KBM-7 (cell line): Measurements from ENCODE around the gene PRAMEF9.
"Not testable (repeated sequence)": the region's sequence is repeated elsewhere in the genome, so short reads cannot be mapped to it uniquely, and the experiment has no call there.

Source experiments
- DNase-seq: peaks from one replicate; pipeline ENCODE4 v3.0.0-alpha.2; 2015
- in situ Hi-C: fragments of 300-500 bp; cut with MboI; formaldehyde crosslinking; loops from 2 replicates; pipeline ENCODE4 v1.14.3; 2020; ENCODE audit warnings: low sequenced_read_pairs, low pct_unique_long_range_greater_than_20kb, mixed read lengths

The PRAMEF9 gene

GRCh38 chr1:13171548-13171947 is at the start of gene PRAMEF9:
PRAMEF9 (plus strand) TSS chr1:13171848; CDS start chr1:13175281, 3,433 bp downstream.
- DNase-seq, in situ Hi-C loops: not testable (repeated sequence)

GRCh38 chr1:13155909-13156308 is 15.7 kb upstream of the PRAMEF9 start, which contains the start of gene PRAMEF26:
PRAMEF26 (minus strand) TSS chr1:13156009; CDS start chr1:13153095, 2,914 bp downstream.
- in situ Hi-C loops, result not testable (repeated sequence)

GRCh38 chr1:13165531-13165930 is 6.1 kb upstream of the PRAMEF9 start, which contains the start of gene HNRNPCL4:
HNRNPCL4 (minus strand) TSS chr1:13165631; CDS start chr1:13165467, 164 bp downstream.
- DNase-seq, in situ Hi-C loops: not testable (repeated sequence)

More at GRCh38 chr1:13155909-13156308, 15.7 kb upstream of the PRAMEF9 start, which contains the start of gene PRAMEF26:
- DNase-seq, result not testable (repeated sequence)

- in situ Hi-C loops, DNase-seq: not testable (repeated sequence)
Observed at GRCh38 chr1:13201309-13201708, 29.7 kb downstream of the PRAMEF9 start, which contains the start of gene PRAMEF13. PRAMEF13 (minus strand) TSS chr1:13201409; CDS start chr1:13199589, 1,820 bp downstream.

GRCh38 chr1:13208712-13209111 is 37.1 kb downstream of the PRAMEF9 start:
- DNase-seq, in situ Hi-C loops: not testable (repeated sequence)

GRCh38 chr1:13216619-13217018 is 45.0 kb downstream of the PRAMEF9 start:
- in situ Hi-C loops, result not testable (repeated sequence)

GRCh38 chr1:13219203-13219602 is 47.6 kb downstream of the PRAMEF9 start:
- DNase-seq, in situ Hi-C loops: not testable (repeated sequence)

More at GRCh38 chr1:13216619-13217018, 45.0 kb downstream of the PRAMEF9 start:
- not testable (repeated sequence) for DNase-seq

- DNase-seq, in situ Hi-C loops: not testable (repeated sequence)
Observed at GRCh38 chr1:13222788-13223187, 51.1 kb downstream of the PRAMEF9 start.

GRCh38 chr1:13224480-13225060 is 52.9 kb downstream of the PRAMEF9 start:
- DNase-seq, result no peak
- in situ Hi-C loops, result no loop called here

GRCh38 chr1:13225675-13226204 is 54.1 kb downstream of the PRAMEF9 start, which contains the start of gene PRAMEF18:
PRAMEF18 (minus strand) TSS chr1:13226154; CDS start chr1:13226106, 48 bp downstream.
- DNase-seq, in situ Hi-C loops: not testable (repeated sequence)

- DNase-seq, in situ Hi-C loops: not testable (repeated sequence)
Observed at GRCh38 chr1:13227271-13228055, 55.8 kb downstream of the PRAMEF9 start.

- in situ Hi-C loops, result no loop called here
- DNase-seq, result peak; percentile 20
Observed at GRCh38 chr1:13228343-13228781, 56.7 kb downstream of the PRAMEF9 start.
